HG02840 (cell line): ENCODE results near the gene DCHS1.

Experiments used
- ATAC-seq: cut with Tn5 transposase; IDR thresholded peaks from one replicate; pipeline ENCODE4 v1.9.1; 2021; ENCODE audit warnings: mild to moderate bottlenecking, moderate library complexity, moderate number of reproducible peaks; ENCODE audit not compliant: unreplicated experiment, low FRiP score

Gene DCHS1

DNA sequence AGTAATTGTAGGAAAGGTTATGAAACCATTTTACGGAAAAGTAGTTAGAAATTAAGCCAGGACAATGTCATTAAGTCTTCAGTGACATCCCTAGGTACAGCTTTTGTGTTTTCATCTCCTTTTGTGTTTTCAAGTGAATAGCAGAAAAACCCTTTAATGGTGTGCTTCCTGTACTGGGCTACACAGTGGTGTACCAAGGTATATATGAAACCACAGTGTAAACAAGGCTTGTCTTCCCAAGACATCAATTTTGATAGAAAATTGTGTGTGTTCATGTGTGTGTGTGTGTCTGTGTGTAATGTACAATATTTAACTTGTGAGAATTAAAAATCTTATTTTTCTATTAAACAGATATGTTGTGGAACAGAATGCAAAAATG is 18.6 kb upstream of the DCHS1 start:
- no peak for ATAC-seq

DNA sequence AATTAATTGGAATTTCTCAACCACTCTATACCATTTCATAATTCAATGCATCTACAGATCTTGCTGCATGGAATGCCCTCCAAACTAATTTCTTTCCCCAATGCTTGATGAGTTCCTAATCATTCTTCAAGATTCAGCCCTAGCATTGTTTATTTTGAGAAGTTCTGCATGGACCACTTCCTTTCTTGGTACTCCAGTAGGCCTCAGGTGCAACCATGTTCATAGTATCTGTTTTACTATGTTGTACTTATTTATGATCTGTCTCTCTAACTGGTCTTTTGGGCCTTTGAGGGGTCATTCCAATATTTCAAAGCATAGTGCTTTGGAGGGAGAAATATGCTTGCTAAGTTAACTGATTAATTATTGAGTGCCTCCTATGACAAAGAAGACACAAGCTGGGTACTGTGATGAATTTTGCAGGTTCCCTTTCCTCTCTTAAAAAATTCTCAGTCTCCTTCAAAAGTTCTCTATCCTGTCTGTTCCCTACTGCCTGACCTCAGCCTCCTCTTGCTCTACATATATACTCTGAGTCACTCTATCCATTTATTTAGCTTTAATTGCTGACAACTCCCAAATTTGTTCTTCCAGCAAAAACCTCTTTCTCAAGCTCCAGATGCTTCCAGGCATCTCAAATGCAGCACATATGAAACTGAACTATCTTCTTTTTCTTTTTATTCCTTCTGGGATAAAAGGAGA is 18.1 kb upstream of the DCHS1 start:
- ATAC-seq, result no peak

DNA sequence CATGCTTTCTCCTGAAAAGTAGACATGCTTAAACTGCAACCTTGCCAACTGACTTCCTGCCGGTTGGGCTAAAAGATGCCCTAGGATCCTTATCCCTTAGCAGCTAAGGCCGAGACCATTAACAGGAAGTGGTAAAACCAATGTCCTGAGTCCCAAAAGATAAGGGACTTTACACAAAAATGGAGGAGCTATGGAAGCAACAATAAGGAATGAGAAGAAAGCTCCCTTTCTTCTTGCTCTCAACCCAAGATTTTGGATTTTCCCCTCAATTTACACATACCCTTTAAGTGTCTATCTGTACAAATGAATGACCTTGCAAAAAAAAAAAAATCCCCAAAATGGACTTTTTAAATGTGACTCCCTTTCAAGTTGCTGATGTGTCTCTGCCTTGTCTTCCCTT is 16.4 kb upstream of the DCHS1 start:
- no peak for ATAC-seq

DNA sequence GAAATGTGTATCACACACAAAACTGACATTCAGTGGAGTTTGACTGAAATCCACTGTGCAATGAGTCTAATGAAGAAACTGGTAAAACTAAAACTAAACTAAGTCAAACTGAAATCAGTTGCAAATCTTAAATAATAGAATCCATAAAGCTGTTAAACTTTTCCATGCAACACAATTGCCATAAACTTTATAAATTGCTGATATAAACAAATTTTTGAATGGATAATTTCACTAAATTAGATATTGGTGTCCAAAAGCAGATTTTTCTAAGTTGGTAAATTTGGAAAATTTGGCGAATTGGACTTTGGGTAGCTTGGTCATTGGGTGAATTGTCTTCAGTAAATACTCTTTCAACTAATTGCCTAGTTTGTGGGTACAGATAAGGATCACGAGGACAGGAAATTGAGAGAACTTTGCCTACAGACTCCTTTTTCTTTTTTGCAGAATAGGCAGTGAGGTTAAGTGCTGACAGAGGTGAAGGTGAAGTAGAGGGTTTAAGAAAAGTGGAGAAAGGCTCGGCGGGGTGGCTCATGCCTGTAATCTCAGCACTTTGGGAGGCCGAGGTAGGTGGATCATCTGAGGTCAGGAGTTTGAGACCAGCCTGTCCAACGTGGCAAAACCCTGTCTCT is 14.7 kb upstream of the DCHS1 start:
- no peak for ATAC-seq

DNA sequence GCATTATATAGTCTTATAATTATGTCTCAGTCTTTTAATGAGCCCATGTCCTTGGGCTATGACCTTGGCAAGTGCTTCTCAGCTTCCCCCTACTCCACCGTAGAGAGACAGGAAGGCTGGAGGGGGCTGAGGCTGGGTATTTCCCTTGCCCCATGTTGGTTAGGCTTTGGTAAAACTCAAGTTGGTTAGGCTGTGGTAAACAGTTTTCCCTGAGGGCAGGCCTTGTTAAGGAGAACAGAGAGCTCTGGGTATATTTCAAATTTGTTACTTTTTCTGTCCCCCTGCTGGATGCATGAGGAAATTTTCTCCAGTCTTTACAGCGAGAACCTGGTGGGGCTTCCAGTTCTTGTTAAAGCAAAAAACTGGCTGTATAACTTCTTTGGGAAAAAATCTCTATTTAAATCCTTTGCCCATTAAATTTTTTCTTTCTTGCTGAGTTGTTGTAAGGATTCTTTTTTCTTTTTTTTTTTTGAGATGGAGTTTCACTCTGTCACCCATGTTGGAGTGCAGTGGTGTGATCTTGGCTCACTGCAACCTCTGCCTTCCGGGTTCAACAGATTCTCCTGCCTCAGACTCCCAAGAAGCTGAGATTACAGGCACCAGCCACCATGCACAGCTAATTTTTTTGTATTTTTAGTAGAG is 12.2 kb upstream of the DCHS1 start:
- no peak for ATAC-seq

DNA sequence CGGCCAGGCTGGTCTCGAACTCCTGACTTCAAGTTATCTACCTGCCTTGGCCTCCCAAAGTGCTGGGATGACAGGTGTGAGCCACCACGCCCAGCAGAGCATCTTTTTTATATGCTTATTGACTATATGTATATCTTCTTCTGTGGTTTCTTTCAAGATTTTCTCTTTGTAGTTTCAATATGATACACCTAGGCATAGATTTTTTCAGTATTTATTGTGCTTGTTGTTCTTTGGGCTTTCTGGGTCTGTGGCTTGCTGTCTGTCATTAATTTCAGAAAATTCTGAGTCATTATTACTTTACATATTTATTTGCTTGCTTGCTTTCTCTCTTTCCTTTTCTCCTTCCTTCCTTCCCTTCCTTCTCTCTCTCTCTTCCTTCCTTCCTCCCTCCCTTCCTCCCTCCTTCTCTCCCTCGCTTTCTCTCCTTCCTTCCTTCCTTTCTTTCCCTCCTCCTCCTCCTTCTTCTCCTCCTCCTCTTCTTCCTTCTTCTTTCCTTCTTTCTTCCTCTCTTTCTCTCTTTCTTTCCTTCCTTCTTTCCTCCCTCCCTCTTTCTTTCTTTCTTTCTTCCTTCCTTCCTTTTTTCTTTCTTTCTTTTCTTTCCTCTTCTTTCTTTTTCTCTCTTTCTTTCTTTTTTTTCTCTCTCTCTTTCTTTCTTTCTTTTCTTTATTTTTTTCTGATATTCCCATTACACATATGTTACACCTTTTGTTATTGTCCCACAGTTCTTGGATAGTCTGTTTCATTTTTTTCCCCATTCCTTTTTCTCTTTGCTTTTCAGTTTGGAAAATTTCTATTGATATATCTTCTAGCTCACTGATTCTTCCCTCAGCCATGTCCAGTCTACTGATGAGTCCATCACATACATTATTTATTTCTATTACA is 10.9 kb upstream of the DCHS1 start:
- ATAC-seq, result no peak

DNA sequence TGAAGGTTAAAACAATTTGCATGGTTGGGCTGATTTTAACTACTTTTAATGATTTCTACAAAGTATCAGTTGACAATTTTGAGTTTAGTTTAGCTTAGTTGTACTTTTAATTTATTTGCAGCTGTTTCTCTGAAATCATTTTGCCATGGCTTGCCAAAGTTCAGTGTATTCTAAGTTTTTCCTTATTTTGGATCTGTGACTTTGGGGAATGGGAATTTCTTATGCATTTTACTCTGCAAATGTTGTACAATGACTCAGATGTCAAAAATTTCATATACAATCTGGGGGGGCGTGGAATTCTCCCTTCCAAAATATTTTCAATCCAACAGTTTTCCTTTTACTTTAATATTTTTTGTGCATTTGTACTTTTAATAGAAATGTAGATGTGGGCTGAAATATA is 8.9 kb upstream of the DCHS1 start:
- ATAC-seq, result no peak

DNA sequence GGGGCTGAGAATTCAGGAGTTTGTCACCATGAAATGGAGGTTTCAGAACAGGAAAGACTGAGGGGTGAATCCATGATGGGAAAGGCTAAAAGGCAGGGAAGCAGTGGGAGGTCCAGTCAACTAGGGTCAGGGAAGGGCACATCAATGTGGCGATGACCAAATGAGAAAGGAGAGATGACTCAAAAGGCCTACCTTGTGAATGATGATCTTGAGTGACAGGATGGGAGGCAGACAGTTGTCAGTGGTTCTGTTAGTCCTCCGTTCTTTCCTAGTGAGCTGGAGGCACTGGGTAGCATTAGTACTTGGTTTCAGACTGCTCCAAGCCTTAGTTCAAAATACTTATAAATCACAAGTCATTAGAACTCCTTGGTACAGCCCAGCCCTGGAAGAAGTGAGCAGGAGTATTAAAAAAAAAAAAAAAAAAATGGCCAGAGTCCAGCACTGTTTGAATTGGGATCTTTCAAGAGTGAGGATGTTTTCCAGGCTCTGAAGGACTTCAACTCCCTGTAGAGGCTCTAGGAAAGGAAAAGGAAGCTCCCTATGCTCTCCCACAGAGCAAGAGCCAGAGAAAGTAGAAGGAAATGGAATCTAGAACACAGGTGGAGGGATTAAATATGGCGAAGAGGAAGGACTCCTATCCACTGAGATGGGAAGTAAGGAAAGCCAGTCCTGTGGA is 8.3 kb upstream of the DCHS1 start:
- no peak for ATAC-seq

DNA sequence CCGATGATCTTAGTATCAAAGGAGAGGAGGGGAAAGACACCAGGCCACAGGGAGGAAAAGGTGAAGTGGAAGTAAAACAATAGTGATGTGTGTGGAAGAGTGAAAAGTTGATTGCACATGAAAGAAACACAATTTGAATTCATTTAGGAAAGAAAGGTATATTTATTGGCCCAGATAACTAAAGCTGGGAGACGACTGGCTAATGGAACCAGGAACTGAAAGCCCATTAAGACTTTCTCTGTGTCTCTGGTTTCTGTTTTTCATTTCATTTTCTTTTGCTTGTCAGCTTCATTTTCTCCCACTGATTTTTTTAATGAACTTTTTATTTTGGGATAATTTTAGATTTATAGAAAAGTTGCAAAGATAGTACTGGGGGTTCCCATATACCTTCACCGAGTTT is 5.1 kb upstream of the DCHS1 start:
- ATAC-seq, result no peak

DNA sequence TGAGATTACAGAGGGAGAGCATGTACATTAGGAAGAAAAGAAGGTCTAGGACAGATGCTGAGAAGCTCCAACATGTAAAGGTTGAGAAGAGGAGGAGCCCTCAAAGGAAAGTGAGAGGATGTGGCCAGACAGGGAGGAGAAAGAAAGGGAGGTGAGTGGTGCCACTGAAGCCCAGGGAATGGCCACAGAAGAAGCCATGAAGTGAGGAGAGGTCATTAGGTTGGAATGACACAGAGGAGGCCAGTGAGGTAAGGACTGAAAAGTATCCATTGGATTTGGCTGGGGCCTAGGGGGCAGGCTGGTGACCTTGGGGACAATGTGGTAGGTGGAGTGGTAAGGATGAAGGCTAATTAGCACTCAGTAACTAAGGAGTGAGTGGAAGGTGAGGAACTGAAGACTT is 3.0 kb upstream of the DCHS1 start:
- ATAC-seq, result no peak

DNA sequence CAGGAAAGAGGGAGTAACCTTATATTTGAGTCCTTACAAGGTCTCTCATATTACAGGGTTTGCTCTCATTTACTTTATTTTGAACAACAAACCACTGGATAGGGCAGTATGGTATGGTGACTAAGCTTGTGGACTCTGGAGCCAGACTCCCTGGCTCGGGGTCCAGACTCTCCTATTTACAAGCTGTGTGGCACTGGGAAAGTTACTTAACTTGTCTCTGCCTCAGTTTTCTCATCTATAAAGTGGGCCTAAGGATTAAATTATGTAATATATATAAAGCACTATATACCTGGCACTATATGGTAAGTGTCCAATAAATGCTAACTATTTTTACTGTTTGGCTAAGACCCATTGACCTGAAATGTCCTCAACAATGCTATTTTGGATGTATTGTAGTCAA is 1.7 kb upstream of the DCHS1 start:
- no peak for ATAC-seq

DNA sequence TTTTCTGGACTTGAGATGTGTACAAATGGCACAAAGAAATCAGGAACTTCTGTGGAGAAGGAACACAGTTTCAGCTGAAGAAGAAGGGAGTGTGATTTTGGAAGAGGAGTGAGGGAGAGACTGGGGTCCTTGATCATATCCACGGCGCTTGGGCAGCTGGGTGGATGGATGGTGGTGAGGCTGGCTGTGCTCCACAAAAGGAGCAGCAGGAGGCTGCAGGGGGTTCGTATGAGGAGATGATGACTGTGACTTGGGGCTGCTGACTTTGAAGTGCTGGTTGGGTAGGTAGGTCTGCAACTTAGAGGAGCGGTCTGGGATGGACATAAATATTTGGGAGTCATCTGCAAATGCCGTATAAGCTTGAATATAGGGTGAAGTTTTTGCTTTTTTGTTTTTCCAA is 1.3 kb upstream of the DCHS1 start:
- no peak for ATAC-seq

DNA sequence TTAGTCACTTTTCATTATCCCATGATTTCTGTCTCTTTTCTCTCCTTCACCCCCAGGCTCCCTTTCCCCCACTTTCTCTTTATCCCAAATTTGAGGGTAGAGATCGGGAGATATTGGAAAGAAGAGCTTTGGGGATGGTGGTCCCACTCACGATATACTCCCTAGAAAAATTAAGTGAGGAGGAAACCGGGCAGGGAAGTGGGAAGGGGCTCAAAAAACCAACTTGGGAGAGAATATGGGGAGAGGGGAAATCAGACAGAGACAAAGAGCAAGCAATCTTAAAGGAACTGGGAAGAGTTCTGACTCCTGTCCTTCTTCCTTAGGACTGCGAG is 941 bp upstream of the DCHS1 start:
- no peak for ATAC-seq

DNA sequence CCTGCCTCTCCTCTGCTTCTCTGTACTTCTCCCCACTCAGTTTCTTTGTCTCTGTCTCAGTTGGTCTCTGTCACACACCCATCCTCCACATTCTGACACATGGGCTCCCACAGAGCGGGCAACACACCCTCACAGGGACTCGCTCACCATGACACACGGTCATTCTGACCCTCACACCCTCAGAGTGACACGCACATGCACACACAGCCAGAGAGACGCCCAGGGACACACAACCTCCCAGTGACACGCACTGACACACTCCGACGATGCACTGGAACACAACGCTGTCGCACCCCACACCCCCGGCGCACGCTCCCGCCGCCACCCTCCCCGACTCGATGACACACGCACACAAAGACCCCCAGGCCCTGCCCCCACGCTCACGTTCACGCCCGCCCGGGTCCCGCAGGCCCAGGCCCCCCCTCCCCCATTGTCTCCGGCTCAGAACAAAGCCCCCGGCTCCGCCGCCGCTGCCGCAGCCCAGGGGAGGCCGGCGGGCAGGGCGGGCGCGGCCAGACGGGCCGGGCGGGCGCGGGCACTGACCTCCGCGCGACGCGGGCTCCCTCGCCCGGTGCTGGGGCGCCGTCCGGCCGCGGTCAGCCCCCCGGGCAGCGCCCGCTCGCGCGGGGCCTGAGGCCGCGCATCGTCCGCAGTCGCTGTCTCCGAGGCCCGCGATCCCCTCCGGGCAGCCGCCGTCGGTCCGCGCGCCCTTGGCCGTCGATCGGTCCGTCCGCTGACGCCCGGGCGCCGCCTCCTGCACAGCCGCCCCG is 404 bp downstream of the DCHS1 start:
- ATAC-seq, result no peak

DNA sequence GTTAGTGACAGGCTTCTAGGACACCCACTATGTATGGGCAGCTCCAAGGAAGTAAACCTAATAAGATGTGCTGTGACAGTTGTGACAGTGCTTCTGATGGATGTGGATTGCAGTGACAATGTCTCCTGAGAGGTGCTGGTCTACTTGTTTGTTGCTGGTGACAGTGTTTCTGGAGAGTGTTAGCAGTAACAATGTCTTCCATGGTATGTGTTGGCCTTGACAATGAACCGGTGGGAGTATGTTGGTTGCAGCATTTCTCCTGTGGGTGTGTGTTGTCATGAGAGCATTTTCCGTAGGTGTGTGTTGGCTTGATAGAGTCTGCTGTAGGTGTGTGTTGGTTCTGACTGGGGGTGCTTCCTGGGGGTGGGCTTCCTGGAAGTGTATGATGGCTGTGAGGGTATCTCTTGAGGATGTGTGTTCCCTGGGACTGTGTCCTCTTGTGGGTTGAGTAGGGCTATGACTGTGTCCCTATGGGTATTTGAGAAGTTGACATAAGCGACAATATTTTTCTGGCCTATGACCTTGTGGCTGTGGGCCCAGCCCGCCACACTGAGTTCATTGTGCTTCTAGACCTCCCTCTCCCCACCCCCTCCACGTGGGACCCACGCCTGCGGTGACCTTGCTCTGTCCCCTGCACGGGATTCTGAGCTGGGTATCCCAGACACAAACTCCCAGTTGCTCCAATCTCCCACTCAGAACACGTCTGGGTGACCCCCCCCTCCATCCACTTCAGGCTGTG is 1.2 kb downstream of the DCHS1 start:
- ATAC-seq, result no peak

DNA sequence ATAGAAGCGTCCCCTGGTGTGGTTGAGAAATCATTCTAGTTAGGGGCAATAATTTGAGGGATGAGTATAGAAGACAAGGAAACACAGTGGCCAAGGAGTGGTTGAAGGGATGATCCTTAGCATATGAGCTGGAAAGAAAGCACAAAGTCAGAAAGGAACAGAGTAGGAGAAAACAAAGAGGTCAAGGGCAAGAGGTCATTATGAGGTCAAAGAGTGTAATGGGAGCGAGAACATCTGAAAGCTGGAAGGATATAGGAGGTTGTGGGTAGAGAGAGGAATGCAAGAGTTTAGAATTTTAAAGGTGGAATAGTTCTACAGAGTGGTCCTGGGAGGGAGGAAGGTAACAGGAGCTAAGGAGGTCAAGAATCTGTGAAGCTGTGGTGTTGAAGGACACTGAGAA is 2.0 kb downstream of the DCHS1 start:
- no peak for ATAC-seq

DNA sequence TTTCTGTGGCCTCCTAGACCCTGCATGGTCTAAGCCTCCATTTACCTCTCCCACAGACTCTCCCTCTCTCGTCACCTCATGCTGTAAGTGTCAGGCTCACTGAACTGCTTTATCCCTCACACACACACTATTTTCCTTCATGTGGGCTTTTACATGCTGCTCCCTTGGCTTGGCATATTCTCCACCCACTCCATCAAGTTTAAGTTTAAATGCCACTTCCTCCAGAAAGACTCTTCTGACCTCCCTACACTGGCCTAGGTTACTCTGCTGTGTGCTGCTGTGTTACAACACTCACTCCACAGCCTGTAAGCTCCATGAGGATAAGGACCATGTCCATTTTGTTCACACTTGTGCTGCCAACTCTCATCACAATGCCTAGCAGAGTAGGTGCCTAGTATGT is 2.5 kb downstream of the DCHS1 start:
- no peak for ATAC-seq

DNA sequence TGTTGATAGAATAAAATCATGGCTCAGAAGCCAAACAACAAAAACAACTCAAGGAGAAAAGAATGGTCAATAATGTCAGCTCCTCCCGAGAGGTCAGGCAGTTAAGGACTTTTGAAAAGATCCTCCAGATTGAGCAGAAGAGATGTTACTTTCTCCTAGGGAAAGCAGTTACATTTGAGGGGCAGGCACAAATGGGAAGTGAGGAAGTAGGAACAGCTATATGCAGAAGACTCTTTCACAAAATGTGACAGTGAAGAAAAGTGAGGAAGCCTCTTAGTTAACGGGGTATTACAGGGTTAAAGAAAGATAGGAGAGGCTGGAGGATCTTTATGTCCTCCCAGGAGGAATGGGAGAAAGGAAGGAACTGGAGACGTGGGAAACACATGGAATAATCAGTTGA is 3.4 kb downstream of the DCHS1 start:
- no peak for ATAC-seq

DNA sequence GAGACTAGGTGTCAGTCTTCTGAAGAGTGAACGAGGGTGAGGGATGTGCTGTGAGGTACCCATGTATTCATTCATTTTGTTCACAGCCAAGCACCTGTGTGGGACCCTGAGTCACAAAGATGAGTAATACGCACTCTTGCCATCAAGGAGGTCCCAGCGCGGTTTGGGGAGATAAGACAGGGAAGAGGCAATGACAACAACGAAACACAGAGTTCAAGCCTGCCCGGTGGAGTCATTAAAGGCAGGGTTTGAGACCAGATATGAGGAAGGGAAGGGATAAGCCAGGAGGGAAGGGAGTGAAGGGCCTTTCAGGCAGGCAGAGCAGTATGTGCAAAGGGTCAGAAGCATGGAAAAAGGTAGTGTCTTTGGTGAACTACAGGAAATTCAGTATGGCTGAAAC is 4.6 kb downstream of the DCHS1 start:
- no peak for ATAC-seq
